Endothelial cell (in vitro differentiated cells): ENCODE data around the gene POLD3. TPM values are rescaled to one million over a fixed set of nuclear protein-coding genes. Genes with fewer than 3 reads are reported as not detected.

Source experiments
- DNase-seq: peaks from one replicate; pipeline ENCODE4 v3.0.0; 2021; ENCODE audit warnings: low spot score
- H3K27ac Mint-ChIP-seq: one replicate; pipeline ENCODE4 v1.8.0; 2021; ENCODE audit warnings: mixed read lengths, inconsistent platforms; ENCODE audit not compliant: unreplicated experiment
- H3K27me3 Mint-ChIP-seq: one replicate; pipeline ENCODE4 v1.8.0; 2021; ENCODE audit warnings: mild to moderate bottlenecking, moderate library complexity, mixed read lengths, inconsistent platforms; ENCODE audit not compliant: unreplicated experiment
- H3K36me3 Mint-ChIP-seq: one replicate; pipeline ENCODE4 v1.8.0; 2021; ENCODE audit warnings: mild to moderate bottlenecking, low read depth, mixed read lengths, inconsistent platforms; ENCODE audit not compliant: unreplicated experiment
- H3K4me1 Mint-ChIP-seq: one replicate; pipeline ENCODE4 v1.8.0; 2021; ENCODE audit warnings: mild to moderate bottlenecking, mixed read lengths, inconsistent platforms; ENCODE audit not compliant: unreplicated experiment
- H3K4me3 Mint-ChIP-seq: one replicate; pipeline ENCODE4 v1.8.0; 2021; ENCODE audit warnings: mild to moderate bottlenecking, mixed read lengths, inconsistent platforms; ENCODE audit not compliant: unreplicated experiment
- H3K9me3 Mint-ChIP-seq: one replicate; pipeline ENCODE4 v1.8.0; 2021; ENCODE audit warnings: mixed read lengths, inconsistent platforms; ENCODE audit not compliant: unreplicated experiment
- CTCF ChIP-seq: fragments of 200-600 bp; sonication (generic); IDR thresholded peaks from one replicate; pipeline ENCODE4 v1.5.0; 2021; ENCODE audit warnings: antibody characterized with exemption; ENCODE audit not compliant: unreplicated experiment
- total RNA-seq: library from RNA; stranded (reverse); fragmentation: NEBNext Ultra II Directional; extraction: Animal tissue kit (Norgen Biotek cat#: 25700); gene quantifications from one replicate; pipeline ENCODE4 v1.2.1, GENCODE V29; 2021; ENCODE audit not compliant: unreplicated experiment

Gene POLD3
- total RNA-seq, 1 donor from 2014 or later, result 16.0 TPM

GRCh38 chr11:74684661-74685060 lies 92.3 kb downstream of the POLD3 start:
- no peak for DNase-seq
- peak overlapping the region; percentile 12 for H3K4me3 Mint-ChIP-seq
- peaks cover 13% of the 10 kb centered on the region for H3K27me3 Mint-ChIP-seq
- H3K9me3 Mint-ChIP-seq, result no peaks in the 10 kb centered on the region
- TF ChIP-seq CTCF, result no peak
- peaks cover 5% of the 10 kb centered on the region for H3K4me1 Mint-ChIP-seq
- H3K36me3 Mint-ChIP-seq, result no peaks in the 10 kb centered on the region
- H3K27ac Mint-ChIP-seq, result no peak overlapping the region

GRCh38 chr11:74685338-74685737 lies 93.0 kb downstream of the POLD3 start:
- Mint-ChIP-seq H3K36me3 (no peaks in the 10 kb centered on the region), H3K4me1 (peaks cover 5% of the 10 kb centered on the region), H3K27me3 (peaks cover 8% of the 10 kb centered on the region), H3K27ac (no peak overlapping the region), H3K9me3 (no peaks in the 10 kb centered on the region), H3K4me3 (peak overlapping the region; percentile 12)
- TF ChIP-seq CTCF, result no peak
- DNase-seq, result no peak

GRCh38 chr11:74685905-74686304 lies 93.5 kb downstream of the POLD3 start:
- Mint-ChIP-seq H3K27ac (no peak overlapping the region), H3K4me3 (no peak overlapping the region), H3K4me1 (peaks cover 5% of the 10 kb centered on the region), H3K36me3 (no peaks in the 10 kb centered on the region), H3K27me3 (peaks cover 8% of the 10 kb centered on the region), H3K9me3 (no peaks in the 10 kb centered on the region)
- DNase-seq, result no peak
- TF ChIP-seq CTCF, result no peak

- H3K27me3 Mint-ChIP-seq, result peaks cover 8% of the 10 kb centered on the region
- H3K9me3 Mint-ChIP-seq, result no peaks in the 10 kb centered on the region
- DNase-seq, result no peak
- no peak overlapping the region for H3K27ac Mint-ChIP-seq
- peaks cover 5% of the 10 kb centered on the region for H3K4me1 Mint-ChIP-seq
- TF ChIP-seq CTCF, result no peak
- H3K4me3 Mint-ChIP-seq, result no peak overlapping the region
- no peaks in the 10 kb centered on the region for H3K36me3 Mint-ChIP-seq
Observed at GRCh38 chr11:74686792-74687191, 94.4 kb downstream of the POLD3 start.

GRCh38 chr11:74687237-74688023 lies 95.0 kb downstream of the POLD3 start:
- H3K36me3 Mint-ChIP-seq, result no peaks in the 10 kb centered on the region
- H3K9me3 Mint-ChIP-seq, result no peaks in the 10 kb centered on the region
- peaks cover 8% of the 10 kb centered on the region for H3K27me3 Mint-ChIP-seq
- TF ChIP-seq CTCF, result no peak
- H3K4me1 Mint-ChIP-seq, result peaks cover 5% of the 10 kb centered on the region
- DNase-seq, result no peak
- H3K4me3 Mint-ChIP-seq, result no peak overlapping the region
- H3K27ac Mint-ChIP-seq, result no peak overlapping the region
